GM12865 (cell line): Measurements from ENCODE around the gene LDLRAD3.

Experiments
- DNase-seq: peaks from one replicate; pipeline ENCODE4 v3.0.0; 2010; ENCODE audit warnings: low read depth
- H3K4me3 ChIP-seq: 2 replicates; pipeline ENCODE4 v1.5.1; 2011; ENCODE audit warnings: mild to moderate bottlenecking, low read depth, low read length, control low read depth
- TF ChIP-seq, protein P1 (sequence below): IDR thresholded peaks from 2 replicates; pipeline ENCODE4 v1.5.1; 2011; ENCODE audit warnings: low read length, control low read depth, low read depth, inconsistent platforms; ENCODE audit not compliant: insufficient read depth; ENCODE audit errors: missing control alignments

The LDLRAD3 gene

DNA sequence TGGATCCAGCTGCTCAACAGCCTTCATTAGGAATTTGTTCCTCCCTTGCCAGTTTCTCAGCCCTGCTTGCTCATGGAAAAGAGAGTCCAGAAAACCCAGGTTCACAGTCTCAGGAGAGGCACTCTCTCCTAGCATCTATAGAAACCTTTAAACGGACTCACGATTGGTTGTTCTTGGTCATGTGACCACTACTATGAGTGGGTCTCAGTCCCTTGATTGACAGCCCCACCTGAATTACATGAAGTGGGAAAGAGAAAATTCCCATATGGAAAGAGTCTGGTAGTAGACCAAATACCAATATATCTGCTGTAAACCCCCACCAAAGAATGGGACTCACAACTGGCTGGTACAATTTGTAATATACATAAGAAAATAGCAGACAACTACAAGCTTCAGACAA, 291.0 kb downstream of the LDLRAD3 start:
- no peak overlapping the region for H3K4me3 ChIP-seq
- DNase-seq = no peak
- TF ChIP-seq, protein P1, sequence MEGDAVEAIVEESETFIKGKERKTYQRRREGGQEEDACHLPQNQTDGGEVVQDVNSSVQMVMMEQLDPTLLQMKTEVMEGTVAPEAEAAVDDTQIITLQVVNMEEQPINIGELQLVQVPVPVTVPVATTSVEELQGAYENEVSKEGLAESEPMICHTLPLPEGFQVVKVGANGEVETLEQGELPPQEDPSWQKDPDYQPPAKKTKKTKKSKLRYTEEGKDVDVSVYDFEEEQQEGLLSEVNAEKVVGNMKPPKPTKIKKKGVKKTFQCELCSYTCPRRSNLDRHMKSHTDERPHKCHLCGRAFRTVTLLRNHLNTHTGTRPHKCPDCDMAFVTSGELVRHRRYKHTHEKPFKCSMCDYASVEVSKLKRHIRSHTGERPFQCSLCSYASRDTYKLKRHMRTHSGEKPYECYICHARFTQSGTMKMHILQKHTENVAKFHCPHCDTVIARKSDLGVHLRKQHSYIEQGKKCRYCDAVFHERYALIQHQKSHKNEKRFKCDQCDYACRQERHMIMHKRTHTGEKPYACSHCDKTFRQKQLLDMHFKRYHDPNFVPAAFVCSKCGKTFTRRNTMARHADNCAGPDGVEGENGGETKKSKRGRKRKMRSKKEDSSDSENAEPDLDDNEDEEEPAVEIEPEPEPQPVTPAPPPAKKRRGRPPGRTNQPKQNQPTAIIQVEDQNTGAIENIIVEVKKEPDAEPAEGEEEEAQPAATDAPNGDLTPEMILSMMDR = no peak

DNA sequence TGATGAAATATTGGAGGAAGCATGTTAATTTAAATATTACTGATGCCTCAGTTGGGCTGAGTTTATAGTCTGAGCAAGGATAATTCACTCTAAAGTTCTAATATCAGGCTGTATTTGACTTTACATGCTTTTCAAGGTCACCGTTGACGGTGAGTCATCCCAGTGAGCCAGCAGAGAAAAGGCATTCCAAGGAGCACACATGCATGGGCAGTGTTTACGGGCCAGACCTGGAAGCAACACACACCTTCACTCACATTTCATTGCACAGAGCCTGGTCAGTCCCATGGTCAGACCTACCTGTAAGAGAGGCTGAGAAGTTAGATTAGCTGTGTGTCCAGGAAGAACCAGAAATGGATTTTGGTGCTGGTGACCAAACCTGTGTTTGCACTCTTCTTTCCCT, 291.9 kb downstream of the LDLRAD3 start:
- TF ChIP-seq, protein P1 = no peak

DNA sequence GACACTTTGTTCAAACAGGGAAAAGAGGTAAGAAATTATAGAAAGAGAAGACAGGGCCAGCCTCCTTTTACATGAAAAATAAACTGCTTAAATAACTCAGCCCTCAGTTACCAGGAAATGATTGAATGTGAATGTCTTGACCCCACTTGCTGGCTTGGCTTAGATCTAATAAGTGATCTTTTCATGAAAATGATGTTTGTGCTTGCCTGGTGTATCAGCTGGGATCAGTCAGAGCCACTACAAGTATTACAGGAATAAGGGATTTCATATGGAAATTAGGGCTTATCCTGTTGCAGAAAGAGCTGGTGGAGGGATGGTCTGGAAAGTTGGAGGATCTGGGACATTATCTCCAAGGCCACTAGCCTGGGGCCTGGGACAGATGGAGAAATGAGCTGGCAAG, 293.5 kb downstream of the LDLRAD3 start:
- no peak for DNase-seq
- TF ChIP-seq, protein P1 = no peak
- no peak overlapping the region for H3K4me3 ChIP-seq

More for the DNA sequence above, 291.9 kb downstream of the LDLRAD3 start:
- no peak for DNase-seq
- H3K4me3 ChIP-seq = no peak overlapping the region

DNA sequence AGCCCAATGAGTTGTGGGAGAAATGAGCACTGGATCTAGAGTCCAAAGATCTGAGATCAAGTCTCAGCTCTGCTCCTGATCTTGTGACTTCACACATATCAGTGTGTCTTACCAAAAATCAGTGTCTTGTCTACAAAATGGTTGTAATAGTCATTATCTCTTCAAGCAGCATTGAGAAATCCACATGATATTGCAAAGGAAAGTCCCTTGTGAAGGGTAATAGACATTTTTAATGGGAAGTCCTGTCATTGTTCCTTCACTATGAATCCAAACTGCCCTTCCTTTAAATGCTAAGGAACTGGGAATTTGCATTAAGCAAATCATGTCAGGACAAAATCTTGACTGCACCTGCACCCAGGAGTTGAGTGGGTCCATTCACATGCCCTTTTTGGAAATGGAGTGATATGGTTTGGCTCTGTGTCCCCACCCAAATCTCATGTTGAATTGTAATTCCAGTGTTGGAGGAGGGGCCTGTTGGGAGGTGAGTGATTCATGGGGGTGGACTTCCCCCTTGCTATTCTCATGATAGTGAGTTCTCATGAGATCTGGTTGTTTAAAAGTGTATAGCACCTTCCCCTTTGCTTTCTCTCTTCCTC, 294.3 kb downstream of the LDLRAD3 start:
- TF ChIP-seq, protein P1 = no peak
- DNase-seq = no peak
- H3K4me3 ChIP-seq = no peak overlapping the region

DNA sequence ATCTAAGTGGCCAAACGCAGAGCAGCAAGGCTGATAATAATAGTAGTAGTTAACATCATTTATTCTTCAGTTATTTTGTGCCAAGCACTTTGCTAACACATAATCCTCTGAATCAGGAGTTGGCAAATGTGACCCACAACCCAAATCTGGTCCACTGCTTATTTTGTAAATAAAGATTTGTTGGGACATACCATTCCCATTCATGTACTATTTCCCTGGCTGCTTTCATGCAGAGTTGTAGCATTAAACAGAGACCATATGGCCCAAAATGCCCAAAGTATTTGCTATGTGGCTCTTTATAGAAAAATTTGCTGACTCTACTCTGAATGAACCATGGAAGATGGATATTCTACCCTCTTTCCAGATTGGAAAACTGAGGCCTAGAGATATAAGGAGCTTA, 295.0 kb downstream of the LDLRAD3 start:
- DNase-seq = no peak

DNA sequence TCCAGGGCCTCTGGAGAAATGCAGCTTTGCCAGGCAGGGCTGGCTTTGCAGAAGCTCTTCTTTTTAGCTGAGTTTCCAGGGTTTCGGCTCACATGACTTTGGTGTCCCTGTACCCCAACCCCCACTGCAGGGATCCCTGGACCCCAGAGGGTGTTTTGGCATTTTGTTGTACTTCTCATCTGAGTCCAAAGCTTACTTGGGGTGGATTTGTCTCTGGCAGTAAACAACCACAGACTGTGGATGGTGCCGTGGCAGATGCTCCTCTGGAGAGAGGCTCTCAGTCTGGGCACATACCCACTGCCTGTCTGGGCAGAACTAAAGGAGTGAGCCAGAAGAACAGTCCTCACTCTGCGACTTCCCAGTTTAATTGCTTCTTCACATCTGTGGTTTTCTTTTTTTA, 295.8 kb downstream of the LDLRAD3 start:
- no peak for DNase-seq
- H3K4me3 ChIP-seq = no peak overlapping the region
- TF ChIP-seq, protein P1 = no peak

More for the DNA sequence above, 295.0 kb downstream of the LDLRAD3 start:
- TF ChIP-seq, protein P1 = no peak
- no peak overlapping the region for H3K4me3 ChIP-seq

DNA sequence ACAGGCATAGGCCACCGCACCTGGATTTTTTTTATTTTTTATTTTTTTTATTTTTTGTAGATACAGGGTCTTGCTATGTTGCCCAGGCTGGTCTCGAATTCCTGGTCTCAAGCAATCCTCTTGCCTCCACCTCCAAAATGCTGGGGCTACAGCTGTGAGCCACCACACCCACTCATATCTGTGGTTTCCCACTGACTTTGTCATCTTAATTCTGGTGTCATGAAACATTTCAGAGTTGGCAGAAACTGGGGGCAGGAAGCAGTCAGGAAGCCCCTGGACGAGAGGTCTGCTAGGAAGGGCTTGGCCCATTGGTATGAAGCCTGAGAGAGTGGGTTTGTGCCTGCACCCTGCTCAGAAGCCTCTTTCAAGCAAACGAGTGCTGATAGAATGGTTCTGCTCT, 296.3 kb downstream of the LDLRAD3 start:
- H3K4me3 ChIP-seq = no peak overlapping the region
- no peak for DNase-seq
- TF ChIP-seq, protein P1 = no peak
